ENCODE measurements around the gene PWWP3B.
"Not testable (repeated sequence)": the region's sequence is repeated elsewhere in the genome, so short reads cannot be mapped to it uniquely, and the experiment has no call there.

Gene PWWP3B

DNA sequence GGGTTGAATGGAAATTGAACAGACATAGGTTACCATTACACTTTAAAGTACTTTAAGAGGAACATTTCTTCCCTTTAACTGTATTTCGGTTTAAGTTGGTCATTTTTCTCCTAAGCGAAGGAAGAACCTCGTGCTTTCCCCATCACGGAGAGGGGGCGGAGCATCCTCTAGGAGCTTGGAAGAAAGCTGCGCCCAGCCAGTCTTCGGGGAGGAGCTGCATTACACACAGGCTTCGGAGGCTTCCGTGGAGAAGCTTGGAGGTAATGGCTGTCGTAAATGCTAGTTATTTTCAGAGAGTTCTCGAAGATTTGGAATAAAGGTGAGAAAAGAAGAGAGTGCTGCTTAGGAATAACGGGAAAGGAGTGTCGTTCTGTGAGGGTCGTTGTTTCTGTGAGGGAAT is at the start of gene PWWP3B:
PWWP3B (plus strand) TSS at position 199 of the 400 bp plus-strand sequence. CDS start 37,128 bp downstream, outside the sequence.
- DNase-seq = no peak

DNA sequence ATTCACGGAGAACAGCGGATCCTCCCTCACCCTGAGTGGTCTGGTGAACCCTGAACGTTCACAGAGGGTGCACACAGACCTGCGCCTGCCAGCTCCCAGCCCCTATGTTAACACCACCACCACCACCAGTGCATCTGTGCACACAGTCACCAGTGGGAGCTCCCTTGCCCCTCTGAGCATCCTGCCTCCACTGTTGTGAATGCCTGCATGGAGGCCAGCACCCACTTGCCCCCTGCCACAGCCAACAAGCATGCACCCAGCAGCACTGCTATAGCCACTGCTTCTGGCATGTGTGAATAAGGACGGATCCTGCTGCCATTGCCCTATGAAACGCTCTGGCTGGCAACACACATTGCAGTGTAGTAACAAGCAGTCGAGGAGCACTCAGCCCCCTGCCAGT is 29.1 kb upstream of the PWWP3B start:
- DNase-seq = no peak

DNA sequence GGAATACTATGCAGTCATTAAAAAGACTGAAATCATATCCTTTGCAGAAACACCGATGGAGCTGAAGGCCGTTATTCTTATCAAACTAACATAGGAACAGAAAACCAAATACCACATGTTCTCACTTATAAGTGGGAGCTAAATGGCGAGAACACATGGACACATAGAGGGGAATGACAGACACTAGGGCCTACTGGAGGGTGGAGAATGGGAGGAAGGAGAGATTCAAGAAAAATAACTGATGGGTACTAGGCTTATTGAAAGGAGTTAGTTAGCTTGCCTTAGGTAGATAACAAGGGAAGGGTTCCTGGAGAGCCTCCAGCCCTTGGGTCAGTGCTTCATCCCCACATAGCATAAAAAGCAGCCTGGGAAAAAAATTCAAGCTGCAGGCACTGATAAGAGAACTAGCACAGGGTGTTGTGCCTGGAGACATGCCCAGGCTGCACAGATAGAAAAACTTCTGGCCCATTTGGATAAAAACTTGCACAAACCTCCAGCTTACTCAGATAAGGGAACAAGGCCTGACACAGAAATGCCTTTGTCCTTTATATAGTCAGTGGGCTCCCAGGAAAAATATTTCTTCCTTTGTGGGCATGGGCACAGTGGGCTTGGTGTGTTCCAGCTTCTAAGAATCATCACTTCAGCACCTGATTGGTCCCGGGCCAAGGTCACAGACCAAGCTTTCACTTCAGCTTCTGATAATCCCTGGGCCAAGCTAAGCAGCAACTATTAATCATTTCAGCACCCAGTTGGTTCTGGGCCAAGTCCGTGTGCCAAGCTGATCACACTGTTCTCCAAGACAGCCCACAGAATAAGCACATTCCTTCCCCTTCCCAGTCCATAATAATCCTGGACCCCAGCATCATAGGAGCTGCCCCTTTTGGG is 23.1 kb upstream of the PWWP3B start:
- DNase-seq = no peak

DNA sequence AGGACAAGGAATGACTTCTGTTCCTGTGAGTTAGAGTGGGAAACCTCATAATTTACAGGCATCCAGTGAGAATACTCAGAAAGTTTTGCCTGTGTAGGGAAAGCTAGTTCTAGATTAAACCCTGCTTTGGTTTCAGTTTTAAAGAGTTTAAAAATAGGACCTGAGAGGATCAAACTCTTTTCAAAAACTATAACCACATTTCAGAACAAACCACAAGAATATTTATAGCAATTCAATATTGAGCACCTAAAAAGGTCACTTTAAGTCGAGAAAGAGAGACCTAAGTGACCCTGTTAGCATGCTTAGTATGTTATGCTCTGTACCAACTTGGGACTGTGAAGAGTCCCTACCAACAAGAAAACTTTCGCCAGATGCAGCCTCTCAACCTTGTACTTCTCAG is 17.4 kb upstream of the PWWP3B start:
- no peak for DNase-seq

DNA sequence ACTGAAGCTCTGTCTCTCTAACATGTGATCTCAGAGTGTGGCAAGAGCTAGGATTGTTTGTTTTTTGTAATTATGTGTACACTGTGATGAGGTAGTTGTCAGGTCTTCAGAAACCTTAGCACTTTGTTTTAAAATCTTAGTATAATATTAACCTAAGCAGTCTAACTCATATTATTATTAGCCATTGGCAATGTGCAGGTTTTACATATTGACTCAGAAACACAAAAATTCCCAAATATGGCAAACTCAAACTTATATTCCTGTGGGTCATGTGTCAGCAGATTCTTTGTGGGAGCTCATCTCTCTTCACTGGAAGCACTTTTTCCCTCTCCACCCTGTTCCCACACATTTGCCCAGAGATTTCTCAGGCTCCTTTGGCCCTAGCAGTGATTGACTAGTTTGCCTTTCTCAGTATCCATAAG is 8.2 kb upstream of the PWWP3B start:
- no peak for DNase-seq

DNA sequence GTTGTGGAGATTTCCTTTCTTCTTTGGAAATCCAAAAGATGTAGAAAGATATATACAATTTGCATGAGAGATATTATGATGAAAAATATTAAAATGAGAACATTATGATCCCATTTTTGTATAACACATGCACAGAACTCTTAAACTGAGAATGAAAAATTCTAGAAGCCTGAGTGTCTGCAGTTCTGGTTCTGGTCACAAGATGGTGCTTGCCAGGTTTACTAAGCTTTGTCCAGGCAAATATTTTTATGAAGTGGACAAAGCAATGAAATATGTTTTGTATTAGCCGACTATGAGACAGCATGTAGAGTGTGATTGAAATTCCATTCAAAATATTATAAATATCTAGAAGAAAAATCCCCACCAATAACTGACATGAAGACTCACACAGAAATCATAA is 2.2 kb downstream of the PWWP3B start:
- DNase-seq = no peak

DNA sequence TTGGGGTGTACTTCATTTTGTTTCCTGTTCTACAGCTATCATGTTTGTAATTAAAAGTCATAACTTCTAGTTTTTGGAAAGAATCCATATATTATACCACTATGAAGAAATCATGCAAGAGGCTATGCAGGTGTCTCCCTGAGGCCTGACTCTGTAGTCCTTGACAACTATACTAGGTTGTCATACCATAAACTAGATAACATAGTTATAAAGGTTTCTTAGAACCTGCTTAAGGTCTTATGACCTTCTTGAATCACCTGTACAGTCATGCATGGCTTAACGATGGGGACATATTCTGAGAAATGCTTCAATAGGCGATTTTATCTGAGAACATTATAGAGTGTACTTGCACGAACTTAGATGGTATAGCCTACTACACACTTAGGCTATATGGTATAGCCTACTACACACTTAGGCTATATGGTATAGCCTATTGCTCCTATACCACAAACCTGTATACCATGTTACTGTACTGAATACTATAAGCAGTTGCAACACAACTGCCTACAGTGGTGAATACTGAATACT is 3.3 kb downstream of the PWWP3B start:
- DNase-seq = no peak

DNA sequence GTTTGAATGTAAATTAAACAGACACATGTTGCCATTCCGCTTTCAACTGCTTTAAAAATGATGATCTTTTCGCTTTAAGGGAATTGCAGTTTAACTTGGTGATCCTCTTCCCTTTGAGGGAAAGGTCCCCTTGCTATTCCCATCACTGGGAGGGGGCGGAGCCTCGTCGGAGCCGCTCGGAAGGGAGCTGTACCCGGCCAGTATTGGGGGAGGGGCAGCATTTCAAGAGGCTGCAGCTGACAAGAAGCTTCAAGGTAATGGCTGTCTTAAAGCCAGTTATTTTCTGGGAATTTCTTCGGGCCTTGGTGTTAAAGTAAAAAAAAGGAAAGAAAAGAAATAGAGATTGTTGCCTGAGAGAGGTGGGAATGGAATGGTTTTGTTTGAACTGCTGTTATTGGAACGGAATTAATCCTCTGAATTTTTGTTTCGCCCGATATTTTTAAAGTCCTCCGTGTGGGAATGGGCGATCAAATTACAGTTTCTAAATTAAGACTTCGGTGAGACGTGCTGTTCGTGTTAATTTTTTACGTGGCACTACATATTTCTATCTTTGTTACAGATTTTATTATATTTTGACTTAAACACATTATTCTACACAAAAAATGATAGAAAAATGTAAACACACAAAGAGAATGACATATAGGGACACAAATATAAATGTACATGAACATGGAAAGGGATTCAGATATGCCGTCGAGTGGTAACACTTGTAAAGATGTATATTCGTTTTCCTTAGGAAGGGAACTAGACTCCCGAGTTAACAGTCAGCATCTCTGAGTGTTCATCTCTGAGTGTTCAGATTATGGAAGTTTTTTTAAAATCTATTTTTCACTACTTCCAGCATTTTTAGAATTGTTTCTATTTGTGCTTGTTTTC is 9.2 kb downstream of the PWWP3B start:
- no peak for DNase-seq

DNA sequence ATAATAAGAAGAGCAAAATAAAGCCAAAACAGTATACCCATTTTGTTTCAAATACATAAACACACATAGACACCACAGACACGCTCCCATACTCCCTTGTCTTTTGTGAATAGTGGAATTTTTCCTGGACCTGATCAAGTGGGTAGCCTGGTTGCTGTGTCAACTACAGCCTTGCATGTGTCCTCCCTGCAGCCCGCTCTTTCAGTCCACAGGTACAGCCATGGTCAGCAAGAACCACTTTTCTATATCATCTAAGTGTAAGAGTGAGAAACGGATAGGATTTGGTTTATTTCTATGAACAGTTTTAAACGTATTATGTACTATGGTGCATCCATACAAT is 9.8 kb downstream of the PWWP3B start:
- no peak for DNase-seq

DNA sequence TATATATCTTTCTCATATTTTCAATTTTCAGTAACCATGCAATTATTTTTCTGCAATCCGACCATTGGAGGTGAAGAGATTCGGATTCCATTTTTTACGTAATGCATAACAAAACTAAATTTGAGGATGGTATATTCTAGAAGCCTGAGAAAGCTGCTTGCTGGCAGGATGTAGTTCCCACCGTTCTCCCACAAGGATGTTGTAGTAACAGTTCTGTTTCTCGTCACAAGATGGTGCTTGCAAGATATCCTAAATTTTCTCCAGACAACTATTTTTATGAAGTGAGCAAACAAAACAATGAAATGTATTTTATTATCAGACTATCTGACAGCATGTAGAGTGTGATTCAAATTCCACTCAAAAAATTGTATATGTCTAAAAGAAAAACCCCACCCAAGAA is 10.7 kb downstream of the PWWP3B start:
- DNase-seq = no peak

DNA sequence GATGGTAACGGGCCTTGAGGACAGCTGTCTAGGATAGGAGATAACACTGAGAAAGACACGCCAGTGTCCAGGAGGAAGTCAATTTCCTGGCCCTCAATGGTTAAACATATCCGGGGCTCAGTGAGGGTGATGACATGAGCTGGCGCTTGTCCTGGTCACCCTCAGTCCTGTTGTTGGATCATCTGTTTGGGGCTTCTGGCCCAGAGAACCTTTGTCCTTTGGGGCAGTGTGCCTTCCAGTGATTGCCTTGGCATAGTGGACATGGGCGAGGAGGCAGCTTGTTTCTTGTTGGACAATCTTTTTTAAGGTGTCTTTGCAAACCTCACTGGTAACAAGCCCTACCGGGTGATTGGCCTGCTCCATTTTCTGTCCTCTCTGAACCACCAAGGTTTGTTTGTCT is 15.6 kb downstream of the PWWP3B start:
- DNase-seq = not testable (repeated sequence)

DNA sequence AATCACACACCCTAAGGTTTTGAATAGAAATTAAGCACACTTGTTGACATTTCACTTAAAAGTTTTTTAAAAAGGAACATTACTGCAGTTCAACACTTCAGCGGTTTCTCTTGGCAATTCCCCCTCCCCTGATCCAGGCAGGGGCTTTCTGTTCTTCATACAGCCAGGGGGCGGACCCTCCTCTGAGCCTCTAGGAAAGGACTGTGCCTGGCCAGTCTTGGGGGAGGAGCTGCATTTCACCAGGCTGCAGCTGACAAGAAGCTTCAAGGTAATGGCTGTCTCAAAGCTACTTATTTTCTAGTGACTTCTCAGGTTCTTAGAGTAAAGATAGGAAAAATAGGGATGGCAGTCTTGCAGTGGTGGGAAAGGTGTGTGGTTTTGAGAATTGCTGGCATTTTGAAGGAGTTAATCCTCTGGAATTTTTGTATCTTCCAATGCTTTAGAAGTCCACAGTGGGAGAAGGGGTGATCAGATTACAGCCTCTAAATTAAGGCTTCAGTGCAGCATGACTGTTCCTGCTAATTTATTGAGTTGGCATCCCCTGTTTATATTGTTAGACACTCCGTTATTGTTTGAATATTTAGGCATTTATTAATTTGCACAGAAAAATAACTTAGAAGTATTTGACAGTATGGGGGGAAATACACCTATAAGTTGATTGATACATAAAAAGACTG is 33.5 kb downstream of the PWWP3B start:
- DNase-seq = no peak

DNA sequence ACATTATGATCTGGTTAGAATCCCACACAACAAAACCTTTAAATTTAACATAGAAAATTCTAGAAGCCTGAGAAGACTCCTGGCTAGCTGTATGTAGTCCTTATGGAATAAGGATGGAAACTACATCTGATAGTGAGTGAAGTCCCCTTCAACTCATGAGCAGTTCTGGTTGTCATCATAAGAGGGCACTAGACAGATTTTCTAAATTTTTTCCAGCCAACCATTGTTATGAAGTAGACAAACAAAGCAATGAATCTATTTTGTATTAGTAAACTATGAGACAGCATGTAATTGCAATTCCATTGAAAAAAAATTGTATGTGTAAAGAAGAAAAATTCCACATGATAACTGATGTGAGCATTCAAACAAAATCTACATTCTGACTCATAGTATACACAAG is 35.2 kb downstream of the PWWP3B start:
- DNase-seq = no peak

DNA sequence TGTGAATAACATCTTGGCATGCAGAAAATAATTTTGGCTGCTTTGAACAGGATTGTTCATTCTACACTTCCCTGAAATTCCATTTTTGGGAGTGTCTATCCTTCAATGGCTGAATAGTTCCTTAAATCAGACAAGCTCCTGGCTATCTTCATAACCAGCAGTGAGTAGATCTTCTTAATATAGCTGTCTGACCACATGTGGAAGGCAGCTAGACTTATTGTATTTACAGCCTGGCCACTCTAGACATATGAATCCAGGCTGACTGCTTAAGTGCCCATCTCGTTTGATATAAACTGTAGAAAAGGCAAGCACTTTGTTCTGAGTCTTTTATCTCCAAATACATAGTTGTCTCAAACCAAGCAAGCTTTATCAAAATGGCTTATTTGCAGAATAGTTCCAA is 40.0 kb downstream of the PWWP3B start:
- no peak for DNase-seq

Measured in SHP77 treated with DMSO at 0.1 percent for 48 hours (cell line).